Effector CD4-positive, alpha-beta T cell (primary cell): ENCODE results near the gene SYT1.

Experiments
- DNase-seq: peaks from one replicate; pipeline ENCODE4 v3.0.0-alpha.2; 2020

SYT1 gene

GRCh38 chr12:79453820-79454219, 589.2 kb downstream of the SYT1 start:
- DNase-seq: no peak

- no peak for DNase-seq
Measured at GRCh38 chr12:79454338-79454843, 589.8 kb downstream of the SYT1 start.

GRCh38 chr12:79455286-79455685, 590.7 kb downstream of the SYT1 start:
- DNase-seq: no peak

DNA sequence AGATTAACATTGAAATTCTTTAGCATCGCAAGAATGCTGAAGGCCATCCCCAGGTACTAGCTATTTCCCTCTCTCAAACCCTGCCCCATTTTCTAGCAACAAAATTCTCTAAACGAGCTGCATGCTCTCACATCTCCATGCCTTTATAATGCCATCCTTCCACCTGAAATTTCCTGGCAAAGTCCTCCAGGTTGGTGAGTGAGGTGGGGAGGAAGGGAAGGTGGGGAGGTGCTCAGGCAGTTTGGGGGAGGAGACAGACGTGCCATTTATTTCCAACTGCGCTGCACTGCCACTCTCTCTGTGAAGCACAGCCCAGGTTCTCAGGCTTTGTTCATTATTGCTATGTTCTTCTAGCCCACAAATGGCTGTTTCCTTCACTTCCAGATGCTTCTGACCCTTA, 617.7 kb downstream of the SYT1 start:
- no peak for DNase-seq

DNA sequence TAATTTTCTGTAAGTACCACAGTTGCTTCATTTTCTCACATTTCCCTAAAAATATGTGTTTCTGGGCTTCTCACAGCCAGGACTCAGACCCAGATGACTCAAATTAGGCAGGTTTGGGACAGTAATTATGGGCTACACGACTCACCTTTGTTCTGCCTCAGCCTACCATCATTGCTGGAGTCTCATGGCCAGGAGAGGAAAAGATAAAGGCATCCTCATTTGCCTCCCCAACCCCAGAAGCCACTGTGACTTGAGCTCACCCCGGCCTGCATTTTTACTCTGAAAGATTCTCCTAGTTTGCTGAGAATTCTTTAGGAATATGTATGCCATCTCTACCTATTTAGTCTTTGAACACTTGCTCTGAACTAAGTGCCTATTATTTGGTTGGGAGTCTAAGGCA, 618.3 kb downstream of the SYT1 start:
- DNase-seq: no peak

GRCh38 chr12:79486154-79486553, 621.6 kb downstream of the SYT1 start:
- no peak for DNase-seq

GRCh38 chr12:79487386-79488110, 623.0 kb downstream of the SYT1 start:
- no peak for DNase-seq
